Fibroblast of lung (primary cell): ENCODE results near the gene GRIK2. TPM values are rescaled to one million over a fixed set of nuclear protein-coding genes. Genes with fewer than 3 reads are reported as not detected.

Experiments
- DNase-seq, 2 donors: peaks; one replicate each; pipeline versions ENCODE4 v3.0.0 to v3.0.0-alpha.2; 2010; ENCODE audit warnings: low read depth in 2 of 2
- H2AFZ ChIP-seq: 2 replicates; pipeline ENCODE4 v1.5.1; 2012; ENCODE audit warnings: low read length, control low read depth, inconsistent platforms
- H3K27ac ChIP-seq: 2 replicates; pipeline ENCODE4 v1.5.1; 2011; ENCODE audit warnings: low read length, control low read depth; ENCODE audit not compliant: insufficient read depth
- H3K27me3 ChIP-seq: 2 replicates; pipeline ENCODE4 v1.5.1; 2011; ENCODE audit warnings: mild to moderate bottlenecking, low read length; ENCODE audit not compliant: control insufficient read depth, insufficient read depth
- H3K36me3 ChIP-seq: 2 replicates; pipeline ENCODE4 v1.5.1; 2011; ENCODE audit warnings: low read length; ENCODE audit not compliant: control insufficient read depth, insufficient read depth
- H3K4me1 ChIP-seq: 2 replicates; pipeline ENCODE4 v1.5.1; 2011; ENCODE audit warnings: low read length; ENCODE audit not compliant: control insufficient read depth, insufficient read depth; ENCODE audit errors: extremely low read depth
- H3K4me2 ChIP-seq: 2 replicates; pipeline ENCODE4 v1.5.1; 2011; ENCODE audit warnings: low read length, control low read depth; ENCODE audit not compliant: insufficient read depth; ENCODE audit errors: extremely low read depth
- H3K4me3 ChIP-seq, 4 experiments: fragments of 200-600 bp in 1 of 4; sonication (generic) in 1 of 4; replicated peaks in 1 of 4; 2 replicates each; pipeline ENCODE4 v1.5.1; 2011 to 2016; ENCODE audit warnings: low read length in 4 of 4, low read depth in 3 of 4, mild to moderate bottlenecking in 3 of 4, control low read depth in 2 of 4, inconsistent platforms in 1 of 4, mixed read lengths in 1 of 4; ENCODE audit not compliant: insufficient read depth in 1 of 4; ENCODE audit errors: control extremely low read depth in 1 of 4
- H3K79me2 ChIP-seq: 2 replicates; pipeline ENCODE4 v1.5.1; 2012; ENCODE audit warnings: mild to moderate bottlenecking, low read length, inconsistent platforms; ENCODE audit not compliant: control insufficient read depth, insufficient read depth
- H3K9ac ChIP-seq: 2 replicates; pipeline ENCODE4 v1.5.1; 2011; ENCODE audit warnings: mild to moderate bottlenecking, low read length, control low read depth; ENCODE audit not compliant: insufficient read depth
- H3K9me3 ChIP-seq: 2 replicates; pipeline ENCODE4 v1.5.1; 2012; ENCODE audit warnings: low read depth, low read length; ENCODE audit not compliant: control insufficient read depth, insufficient read depth
- H4K20me1 ChIP-seq: 2 replicates; pipeline ENCODE4 v1.5.1; 2011; ENCODE audit warnings: low read length; ENCODE audit not compliant: control insufficient read depth, insufficient read depth; ENCODE audit errors: extremely low read depth
- EZH2 ChIP-seq: IDR thresholded peaks from 2 replicates; pipeline ENCODE4 v1.5.1; 2012; ENCODE audit warnings: low read length, control low read depth, mild to moderate bottlenecking; ENCODE audit errors: missing control alignments
- polyA plus RNA-seq, 2 donors: library from polyadenylated mRNA; depleted of rRNA in 1 of 2; stranded (reverse) in 1 of 2; unstranded in 1 of 2; fragments of >200 nt; gene quantifications; 2 replicates each; pipeline ENCODE4 v1.2.1, GENCODE V29; 2011 to 2012; ENCODE audit warnings: missing spikeins in 1 of 2
- total RNA-seq: library from RNA; depleted of rRNA; stranded (reverse); fragments of >200 nt; gene quantifications from 2 replicates; pipeline ENCODE4 v1.2.1, GENCODE V29; 2014
- TF ChIP-seq, protein P1 (sequence below), 2 donors: IDR thresholded peaks in 1 of 2; conservative IDR thresholded peaks in 1 of 2; 1 replicate in 1 of 2; 2 replicates in 1 of 2; pipeline ENCODE4 v1.5.1; 2011 to 2012; ENCODE audit warnings: low read length in 2 of 2, control low read depth in 1 of 2, inconsistent platforms in 1 of 2, low read depth in 1 of 2, mild to moderate bottlenecking in 1 of 2

The GRIK2 gene
- total and polyA plus RNA-seq, 2 donors (not counting 1 experiment from before 2014, with no cell fraction given): 0.33 to 0.40 TPM

DNA sequence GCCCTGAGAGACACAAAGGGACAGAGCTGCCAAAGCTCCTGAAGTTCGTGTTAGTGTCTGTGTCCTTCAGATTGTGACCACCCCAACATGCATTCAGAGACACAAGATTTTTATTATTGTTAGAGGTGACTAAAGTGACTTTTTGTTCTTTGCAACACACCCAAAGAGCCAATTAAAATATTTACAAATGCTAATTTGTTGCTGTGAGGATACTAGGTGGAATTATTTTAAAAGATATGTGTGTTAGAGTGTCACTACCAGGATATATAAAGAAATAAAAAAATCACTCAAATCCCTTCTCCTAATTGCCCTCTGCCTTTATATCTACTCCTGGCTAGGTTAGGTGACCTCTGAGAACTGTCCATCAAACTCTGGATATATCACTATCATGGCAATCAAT lies 160.7 kb downstream of the GRIK2 start:
- H3K4me3 ChIP-seq: no peak overlapping the region
- H4K20me1 ChIP-seq: no peaks in the 10 kb centered on the region
- no peaks in the 10 kb centered on the region for H3K9me3 ChIP-seq
- no peak overlapping the region for H2AFZ ChIP-seq
- TF ChIP-seq EZH2: no peak
- TF ChIP-seq, protein P1, sequence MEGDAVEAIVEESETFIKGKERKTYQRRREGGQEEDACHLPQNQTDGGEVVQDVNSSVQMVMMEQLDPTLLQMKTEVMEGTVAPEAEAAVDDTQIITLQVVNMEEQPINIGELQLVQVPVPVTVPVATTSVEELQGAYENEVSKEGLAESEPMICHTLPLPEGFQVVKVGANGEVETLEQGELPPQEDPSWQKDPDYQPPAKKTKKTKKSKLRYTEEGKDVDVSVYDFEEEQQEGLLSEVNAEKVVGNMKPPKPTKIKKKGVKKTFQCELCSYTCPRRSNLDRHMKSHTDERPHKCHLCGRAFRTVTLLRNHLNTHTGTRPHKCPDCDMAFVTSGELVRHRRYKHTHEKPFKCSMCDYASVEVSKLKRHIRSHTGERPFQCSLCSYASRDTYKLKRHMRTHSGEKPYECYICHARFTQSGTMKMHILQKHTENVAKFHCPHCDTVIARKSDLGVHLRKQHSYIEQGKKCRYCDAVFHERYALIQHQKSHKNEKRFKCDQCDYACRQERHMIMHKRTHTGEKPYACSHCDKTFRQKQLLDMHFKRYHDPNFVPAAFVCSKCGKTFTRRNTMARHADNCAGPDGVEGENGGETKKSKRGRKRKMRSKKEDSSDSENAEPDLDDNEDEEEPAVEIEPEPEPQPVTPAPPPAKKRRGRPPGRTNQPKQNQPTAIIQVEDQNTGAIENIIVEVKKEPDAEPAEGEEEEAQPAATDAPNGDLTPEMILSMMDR (conservative IDR thresholded peaks at IDR 0.05 in 1 of 2, IDR thresholded peaks at IDR 0.05 in 1 of 2; ENCODE audit: low read depth in 1 of 2, low read length in 2 of 2): no peak
- no peak overlapping the region for H3K9ac ChIP-seq
- H3K4me2 ChIP-seq: no peak overlapping the region
- H3K27ac ChIP-seq: no peak overlapping the region
- no peaks in the 10 kb centered on the region for H3K36me3 ChIP-seq
- no peak for DNase-seq
- H3K79me2 ChIP-seq: no peaks in the 10 kb centered on the region
- H3K27me3 ChIP-seq: no peaks in the 10 kb centered on the region
- H3K4me1 ChIP-seq: no peaks in the 10 kb centered on the region

DNA sequence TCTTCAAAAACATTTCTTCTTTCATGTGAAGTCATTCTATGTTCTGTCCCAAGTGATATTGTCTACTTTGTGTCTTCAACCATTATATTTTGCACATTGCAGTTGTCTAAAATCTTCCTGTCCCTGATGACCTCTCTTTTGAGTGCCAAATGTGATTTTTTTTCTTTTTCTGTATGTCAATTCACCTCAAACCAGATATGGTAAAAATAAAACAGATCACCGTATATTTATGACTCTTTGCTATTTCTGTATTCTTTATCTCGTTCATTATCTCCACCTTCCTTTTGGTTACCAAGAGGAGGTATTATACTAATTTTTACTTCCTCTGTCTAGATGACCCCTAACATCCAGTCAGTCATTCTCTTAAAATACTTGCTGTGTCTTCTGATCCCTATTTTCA lies 165.2 kb downstream of the GRIK2 start:
- no peak for TF ChIP-seq EZH2
- TF ChIP-seq, protein P1 (conservative IDR thresholded peaks at IDR 0.05 in 1 of 2, IDR thresholded peaks at IDR 0.05 in 1 of 2; ENCODE audit: low read depth in 1 of 2, low read length in 2 of 2): no peak
- Histone ChIP-seq H2AFZ (no peak overlapping the region), H3K27me3 (no peaks in the 10 kb centered on the region), H3K4me1 (no peaks in the 10 kb centered on the region), H3K9me3 (no peaks in the 10 kb centered on the region), H3K27ac (no peak overlapping the region), H3K4me3 (no peak overlapping the region), H3K36me3 (no peaks in the 10 kb centered on the region), H3K79me2 (no peaks in the 10 kb centered on the region), H3K4me2 (no peak overlapping the region), H3K9ac (no peak overlapping the region), H4K20me1 (no peaks in the 10 kb centered on the region)
- no peak for DNase-seq

DNA sequence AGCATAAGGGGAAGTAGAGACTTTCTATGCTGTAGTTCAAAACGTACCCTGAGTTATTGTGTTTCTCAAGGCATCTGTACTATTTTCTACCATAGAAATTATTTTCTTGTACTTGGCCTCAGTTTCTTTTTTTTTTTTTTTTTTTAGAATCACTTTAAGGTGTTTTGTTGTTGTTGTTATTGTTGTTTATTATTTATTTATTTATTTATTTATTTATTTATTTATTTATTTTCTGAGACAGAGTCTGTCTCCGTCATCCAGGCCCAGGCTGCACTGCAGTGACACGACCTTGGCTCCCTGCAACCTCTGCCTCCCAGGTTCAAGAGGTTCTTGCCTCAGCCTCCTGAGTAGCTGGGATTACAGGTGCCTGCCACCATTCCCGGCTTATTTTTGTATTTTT lies 179.1 kb downstream of the GRIK2 start:
- no peak overlapping the region for H3K4me3 ChIP-seq
- no peaks in the 10 kb centered on the region for H3K4me1 ChIP-seq
- H3K79me2 ChIP-seq: no peaks in the 10 kb centered on the region
- DNase-seq: no peak
- TF ChIP-seq, protein P1 (conservative IDR thresholded peaks at IDR 0.05 in 1 of 2, IDR thresholded peaks at IDR 0.05 in 1 of 2; ENCODE audit: low read depth in 1 of 2, low read length in 2 of 2): no peak
- TF ChIP-seq EZH2: no peak
- H4K20me1 ChIP-seq: no peaks in the 10 kb centered on the region
- H2AFZ ChIP-seq: no peak overlapping the region
- H3K36me3 ChIP-seq: no peaks in the 10 kb centered on the region
- H3K4me2 ChIP-seq: no peak overlapping the region
- H3K9ac ChIP-seq: no peak overlapping the region
- H3K27ac ChIP-seq: no peak overlapping the region
- no peaks in the 10 kb centered on the region for H3K27me3 ChIP-seq
- H3K9me3 ChIP-seq: no peaks in the 10 kb centered on the region
